ENCODE measurements around the gene INPP4B.

DNA sequence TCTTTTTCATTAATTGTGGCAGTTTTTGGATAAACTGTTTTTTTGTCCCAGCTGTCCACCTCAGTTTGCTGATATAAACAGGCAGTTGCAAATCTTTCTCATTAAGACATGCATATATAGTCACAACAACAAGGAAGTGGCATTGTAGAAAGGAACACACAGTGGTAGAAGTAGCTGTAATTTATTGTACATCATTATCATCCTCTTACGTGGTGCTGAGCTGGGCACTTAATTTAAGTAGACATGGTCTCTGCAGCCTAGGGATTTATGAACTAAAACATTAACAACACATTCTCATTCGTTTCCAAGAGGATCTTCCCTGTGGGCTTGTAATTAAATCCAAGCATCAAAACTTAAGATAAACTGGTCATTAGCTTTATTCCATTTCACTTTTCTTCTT lies 500.2 kb downstream of the INPP4B start:
- TF ChIP-seq, protein P1, sequence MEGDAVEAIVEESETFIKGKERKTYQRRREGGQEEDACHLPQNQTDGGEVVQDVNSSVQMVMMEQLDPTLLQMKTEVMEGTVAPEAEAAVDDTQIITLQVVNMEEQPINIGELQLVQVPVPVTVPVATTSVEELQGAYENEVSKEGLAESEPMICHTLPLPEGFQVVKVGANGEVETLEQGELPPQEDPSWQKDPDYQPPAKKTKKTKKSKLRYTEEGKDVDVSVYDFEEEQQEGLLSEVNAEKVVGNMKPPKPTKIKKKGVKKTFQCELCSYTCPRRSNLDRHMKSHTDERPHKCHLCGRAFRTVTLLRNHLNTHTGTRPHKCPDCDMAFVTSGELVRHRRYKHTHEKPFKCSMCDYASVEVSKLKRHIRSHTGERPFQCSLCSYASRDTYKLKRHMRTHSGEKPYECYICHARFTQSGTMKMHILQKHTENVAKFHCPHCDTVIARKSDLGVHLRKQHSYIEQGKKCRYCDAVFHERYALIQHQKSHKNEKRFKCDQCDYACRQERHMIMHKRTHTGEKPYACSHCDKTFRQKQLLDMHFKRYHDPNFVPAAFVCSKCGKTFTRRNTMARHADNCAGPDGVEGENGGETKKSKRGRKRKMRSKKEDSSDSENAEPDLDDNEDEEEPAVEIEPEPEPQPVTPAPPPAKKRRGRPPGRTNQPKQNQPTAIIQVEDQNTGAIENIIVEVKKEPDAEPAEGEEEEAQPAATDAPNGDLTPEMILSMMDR (conservative IDR thresholded peaks at IDR 0.05; ENCODE audit: low read depth, low read length): no peak
- TF ChIP-seq EZH2phosphoT487 (IDR thresholded peaks at IDR 0.05; ENCODE audit: borderline replicate concordance, low read length): no peak
- TF ChIP-seq EZH2 (IDR thresholded peaks at IDR 0.05; ENCODE audit: low read length, unreplicated experiment): no peak

Data from PC-3 (cell line).